Activated T-cell treated with anti-CD3 and anti-CD28 coated beads for 48 hours (primary cell): Measurements from ENCODE around the gene KCNH2.
"Not testable (repeated sequence)": the region's sequence is repeated elsewhere in the genome, so short reads cannot be mapped to it uniquely, and the experiment has no call there.

ENCODE experiments used
- DNase-seq: peaks from one replicate; pipeline ENCODE4 v3.0.0-alpha.2; 2020; ENCODE audit warnings: low read depth

KCNH2 gene, protein sequence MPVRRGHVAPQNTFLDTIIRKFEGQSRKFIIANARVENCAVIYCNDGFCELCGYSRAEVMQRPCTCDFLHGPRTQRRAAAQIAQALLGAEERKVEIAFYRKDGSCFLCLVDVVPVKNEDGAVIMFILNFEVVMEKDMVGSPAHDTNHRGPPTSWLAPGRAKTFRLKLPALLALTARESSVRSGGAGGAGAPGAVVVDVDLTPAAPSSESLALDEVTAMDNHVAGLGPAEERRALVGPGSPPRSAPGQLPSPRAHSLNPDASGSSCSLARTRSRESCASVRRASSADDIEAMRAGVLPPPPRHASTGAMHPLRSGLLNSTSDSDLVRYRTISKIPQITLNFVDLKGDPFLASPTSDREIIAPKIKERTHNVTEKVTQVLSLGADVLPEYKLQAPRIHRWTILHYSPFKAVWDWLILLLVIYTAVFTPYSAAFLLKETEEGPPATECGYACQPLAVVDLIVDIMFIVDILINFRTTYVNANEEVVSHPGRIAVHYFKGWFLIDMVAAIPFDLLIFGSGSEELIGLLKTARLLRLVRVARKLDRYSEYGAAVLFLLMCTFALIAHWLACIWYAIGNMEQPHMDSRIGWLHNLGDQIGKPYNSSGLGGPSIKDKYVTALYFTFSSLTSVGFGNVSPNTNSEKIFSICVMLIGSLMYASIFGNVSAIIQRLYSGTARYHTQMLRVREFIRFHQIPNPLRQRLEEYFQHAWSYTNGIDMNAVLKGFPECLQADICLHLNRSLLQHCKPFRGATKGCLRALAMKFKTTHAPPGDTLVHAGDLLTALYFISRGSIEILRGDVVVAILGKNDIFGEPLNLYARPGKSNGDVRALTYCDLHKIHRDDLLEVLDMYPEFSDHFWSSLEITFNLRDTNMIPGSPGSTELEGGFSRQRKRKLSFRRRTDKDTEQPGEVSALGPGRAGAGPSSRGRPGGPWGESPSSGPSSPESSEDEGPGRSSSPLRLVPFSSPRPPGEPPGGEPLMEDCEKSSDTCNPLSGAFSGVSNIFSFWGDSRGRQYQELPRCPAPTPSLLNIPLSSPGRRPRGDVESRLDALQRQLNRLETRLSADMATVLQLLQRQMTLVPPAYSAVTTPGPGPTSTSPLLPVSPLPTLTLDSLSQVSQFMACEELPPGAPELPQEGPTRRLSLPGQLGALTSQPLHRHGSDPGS

DNA sequence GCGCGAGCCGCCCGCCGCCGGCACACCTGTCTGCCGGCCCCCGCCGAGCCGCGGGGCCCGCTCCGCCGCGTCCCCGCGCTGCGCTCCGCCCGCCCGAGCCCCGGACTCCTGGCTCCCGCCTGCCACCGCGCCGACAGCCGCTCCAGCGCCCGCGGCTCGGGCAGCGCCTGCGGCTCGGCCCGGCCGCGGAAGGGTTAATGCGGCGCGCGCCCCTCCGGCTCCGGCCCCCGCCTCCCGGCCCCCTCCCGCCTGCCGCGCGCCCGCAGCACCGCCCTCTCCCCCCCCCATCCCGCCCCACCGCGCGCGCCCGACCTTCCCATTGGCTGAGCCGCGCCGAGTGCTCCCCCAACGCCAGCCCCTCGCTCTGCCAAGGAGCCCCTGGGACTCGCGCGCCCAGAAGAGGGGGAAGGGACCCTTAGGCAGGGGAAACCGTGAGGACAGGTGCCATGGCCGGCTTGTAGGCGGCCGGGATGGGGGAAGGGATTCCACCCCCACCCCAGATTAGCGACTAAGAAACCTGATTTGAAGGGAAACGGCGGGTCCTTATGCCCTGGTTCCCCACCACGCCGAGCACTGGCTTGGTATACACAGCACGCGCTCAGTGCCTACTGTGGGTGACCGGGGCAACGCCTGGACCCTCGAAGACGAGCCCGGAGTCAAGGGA is at the start of gene KCNH2:
TSS of gene KCNH2 (minus strand) at position 196 of the 664 bp plus-strand sequence. CDS start 408 bp downstream, outside the sequence.
- no peak for DNase-seq

DNA sequence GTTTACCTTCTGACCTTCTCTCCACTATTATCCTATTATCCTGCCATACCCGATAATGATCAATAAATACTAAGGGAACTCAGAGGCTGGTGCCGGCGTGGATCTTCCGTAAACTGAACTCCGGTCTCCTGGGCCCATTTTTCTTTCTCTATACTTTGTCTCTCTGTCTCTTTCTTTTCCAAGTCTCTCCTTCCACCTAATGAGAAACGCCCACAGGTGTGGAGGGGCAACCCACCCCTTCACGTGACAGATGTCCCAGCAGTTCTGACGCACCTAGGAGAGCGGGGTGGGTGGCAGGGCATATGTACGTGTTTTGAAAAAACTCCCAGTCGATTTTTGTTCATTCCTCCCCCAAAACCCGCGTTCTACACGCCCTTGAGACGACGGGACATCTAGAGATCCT is 49.6 kb upstream of the KCNH2 start:
- DNase-seq: not testable (repeated sequence)

DNA sequence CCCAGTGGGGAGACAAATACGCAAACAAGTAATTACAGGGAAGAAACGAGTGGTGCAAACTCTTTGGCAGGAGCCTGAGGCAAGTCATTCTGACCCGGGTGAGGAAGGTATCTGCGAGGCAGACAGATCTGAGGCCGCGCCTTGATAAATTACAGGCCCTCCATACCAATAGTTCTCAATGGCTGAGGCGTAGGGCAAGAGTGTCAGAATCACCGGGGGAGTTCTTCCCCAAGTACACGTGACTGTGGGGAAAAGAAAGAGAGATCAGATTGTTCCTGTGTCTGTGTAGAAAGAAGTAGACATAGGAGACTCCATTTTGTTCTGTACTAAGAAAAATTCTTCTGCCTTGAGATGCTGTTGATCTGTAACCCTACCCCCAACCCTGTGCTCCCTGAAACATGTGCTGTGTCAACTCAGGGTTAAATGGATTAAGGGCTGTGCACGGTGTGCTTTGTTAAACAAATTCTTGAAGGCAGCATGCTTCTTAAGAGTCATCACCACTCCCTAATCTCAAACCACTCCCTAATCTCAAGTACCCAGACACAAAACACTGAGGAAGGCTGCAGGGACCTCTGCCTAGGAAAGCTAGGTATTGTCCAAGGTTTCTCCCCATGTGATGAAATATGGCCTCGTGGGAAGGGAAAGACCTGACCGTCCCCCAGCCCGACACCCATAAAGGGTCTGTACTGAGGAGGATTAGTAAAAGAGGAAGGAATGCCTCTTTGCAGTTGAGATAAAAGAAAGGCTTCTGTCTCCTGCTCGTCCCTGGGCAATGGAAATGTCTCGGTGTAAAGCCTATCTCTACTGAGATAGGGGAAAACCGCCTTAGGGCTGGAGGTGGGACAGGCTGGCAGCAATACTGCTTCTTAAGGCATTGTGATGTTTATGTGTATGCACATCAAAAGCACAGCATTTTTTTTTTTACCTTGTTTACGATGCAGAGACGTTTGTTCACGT is 48.9 kb upstream of the KCNH2 start:
- not testable (repeated sequence) for DNase-seq

DNA sequence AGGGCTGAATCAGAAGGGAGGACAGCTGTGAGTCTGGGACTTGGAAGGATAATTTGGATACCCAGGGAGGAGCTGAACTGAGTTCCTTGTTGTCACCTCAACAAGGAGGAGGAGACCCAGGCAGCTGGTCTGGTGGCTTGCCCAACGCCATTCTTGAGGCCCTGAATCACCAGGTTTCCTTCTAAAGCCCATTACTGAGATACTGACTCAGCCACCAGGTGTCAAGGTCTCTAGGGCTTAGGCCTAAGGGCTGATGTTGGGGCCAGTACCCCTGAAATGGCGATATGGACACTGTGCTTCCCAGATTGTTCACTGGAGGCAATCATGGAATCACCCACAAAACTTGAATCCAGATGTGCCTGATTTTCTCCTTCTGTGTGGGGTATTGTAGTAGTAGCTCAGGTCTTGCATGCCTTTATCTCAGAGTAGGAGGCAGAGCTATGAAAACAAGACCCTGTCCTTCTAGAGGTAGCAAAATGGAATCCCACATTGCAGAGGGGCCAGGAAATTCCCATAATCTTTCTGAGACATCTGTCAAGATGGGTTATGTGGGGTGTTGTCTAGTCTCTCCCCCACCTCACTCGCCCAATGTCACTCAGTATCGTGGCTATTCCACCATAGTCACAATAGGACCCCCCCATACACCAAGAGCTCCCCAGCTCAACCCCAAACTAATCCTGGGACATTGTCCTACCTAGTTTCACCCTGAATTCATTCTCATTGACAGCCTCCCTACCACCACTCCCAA is 48.0 kb upstream of the KCNH2 start:
- no peak for DNase-seq

DNA sequence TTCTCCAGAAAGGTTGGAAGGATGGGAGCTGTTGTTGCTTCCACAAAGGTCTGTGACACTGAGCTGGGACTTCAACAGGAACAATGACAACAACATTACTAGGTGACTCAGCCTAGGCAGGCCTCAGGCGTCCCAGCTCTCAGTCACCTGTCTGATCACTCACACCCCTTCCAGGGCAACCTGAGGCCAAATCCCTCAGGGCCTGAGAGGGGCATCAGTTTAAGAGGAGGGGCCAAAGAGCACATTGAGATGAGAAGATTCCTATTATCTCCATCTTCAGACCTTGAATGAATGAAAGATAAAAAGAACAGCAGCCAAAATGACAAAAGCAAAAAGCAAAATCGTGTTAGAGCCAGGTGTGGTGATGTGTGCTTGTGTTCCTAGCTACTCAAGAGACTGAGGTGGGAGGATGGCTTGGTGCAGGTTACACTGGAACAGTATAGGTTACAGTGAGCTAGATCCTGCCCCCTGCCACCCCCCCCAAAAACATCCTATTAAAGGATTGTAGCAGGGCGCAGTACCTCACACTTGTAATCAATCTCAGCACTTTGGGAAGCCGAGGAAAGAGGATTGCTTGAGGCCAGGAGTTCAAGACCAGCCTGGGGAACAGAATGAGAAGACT is 46.4 kb upstream of the KCNH2 start, which contains the start of gene ATG9B:
TSS of gene ATG9B (minus strand) at position 60 of the 622 bp plus-strand sequence. CDS start 71 bp downstream, outside the sequence.
- DNase-seq: no peak

DNA sequence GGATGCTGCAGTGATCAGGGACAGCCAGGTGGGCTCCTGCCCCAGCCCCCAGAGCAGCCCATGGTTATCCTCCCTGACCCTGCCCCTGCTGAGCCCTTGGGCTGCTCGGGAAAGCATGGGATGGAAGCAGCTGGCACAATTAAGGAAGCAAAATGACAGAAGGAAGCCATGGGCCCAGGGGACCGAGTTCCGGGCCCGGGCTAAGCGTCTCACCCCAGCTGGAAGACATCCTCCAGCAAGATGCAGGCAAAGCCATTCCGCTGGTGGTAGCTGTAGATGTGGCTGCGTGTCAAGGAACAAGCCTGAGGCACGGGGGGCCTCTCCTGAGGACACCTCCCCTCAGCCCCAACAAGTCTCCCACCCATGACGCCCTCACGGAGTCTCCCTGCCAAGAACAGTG is 45.1 kb upstream of the KCNH2 start:
- no peak for DNase-seq

DNA sequence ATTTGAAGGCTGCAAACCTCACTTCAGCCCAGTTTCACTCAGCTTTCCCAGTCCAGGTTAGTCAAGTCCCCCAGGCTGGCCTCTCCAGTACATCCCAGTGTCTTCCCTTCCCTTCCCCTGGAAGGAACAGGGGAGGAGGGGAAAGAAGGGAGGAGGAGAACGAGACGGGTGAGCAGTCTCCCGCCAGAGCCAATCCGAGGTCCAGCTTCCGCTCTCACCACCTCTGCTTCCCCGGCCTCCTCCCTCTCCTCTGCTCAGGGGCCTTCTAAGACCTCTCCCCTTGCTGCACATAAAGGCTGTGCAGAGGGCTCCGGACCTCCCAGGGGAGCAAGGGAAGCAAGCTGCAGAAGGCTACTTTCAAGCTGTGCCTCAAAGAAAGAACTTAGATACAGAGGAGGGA is 42.1 kb upstream of the KCNH2 start:
- DNase-seq: no peak

DNA sequence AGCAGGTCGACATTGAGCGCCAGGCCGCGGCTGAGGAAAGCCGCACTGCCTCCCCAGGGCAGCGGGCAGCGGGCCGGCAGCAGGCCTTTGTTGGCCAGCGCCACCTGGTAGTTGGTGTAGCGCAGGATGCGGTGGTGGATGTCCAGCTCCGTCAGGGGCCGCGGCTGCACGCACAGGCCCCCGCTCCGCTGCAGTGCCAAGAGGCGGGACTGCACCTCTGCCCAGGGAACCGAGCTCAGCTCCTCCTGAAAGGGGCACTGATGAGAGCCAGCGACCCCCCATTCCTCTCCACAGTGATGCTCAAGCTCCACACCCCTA is 41.0 kb upstream of the KCNH2 start:
- no peak for DNase-seq

DNA sequence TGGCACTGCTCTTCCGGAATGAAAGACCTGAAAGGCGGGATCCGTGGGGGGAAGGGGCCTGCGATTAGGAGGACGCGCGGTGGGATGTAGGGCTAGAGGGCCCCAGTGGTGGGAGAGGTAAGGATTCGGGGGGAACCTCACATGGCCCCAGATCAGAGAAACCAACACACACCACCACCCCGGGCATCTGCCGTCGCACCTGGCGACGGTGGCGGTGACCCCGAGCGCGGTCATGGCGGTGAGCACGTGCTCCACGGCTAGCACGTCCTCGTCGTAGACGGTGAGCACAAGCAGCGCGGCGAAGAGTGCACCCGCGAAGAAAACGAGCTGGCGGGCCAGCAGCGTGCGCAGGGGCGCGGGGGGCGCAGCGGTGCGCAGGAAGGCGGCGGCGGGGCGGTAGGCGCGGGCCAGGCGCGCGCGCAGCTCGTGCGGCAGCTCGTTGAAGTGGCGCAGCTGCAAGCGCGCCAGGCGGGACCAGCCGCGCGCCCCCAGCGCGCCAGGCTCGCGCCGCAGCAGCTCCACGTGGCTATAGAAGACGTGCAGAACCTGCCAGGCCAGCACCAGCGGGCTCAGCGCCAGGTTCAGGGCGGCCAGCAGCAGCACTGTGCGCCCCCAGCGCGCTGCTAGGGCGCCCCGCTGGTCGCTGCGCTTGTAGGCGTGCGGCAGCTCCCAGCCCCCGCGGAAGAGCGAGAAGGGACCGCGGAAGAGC is 40.5 kb upstream of the KCNH2 start:
- DNase-seq: peak; percentile 54

DNA sequence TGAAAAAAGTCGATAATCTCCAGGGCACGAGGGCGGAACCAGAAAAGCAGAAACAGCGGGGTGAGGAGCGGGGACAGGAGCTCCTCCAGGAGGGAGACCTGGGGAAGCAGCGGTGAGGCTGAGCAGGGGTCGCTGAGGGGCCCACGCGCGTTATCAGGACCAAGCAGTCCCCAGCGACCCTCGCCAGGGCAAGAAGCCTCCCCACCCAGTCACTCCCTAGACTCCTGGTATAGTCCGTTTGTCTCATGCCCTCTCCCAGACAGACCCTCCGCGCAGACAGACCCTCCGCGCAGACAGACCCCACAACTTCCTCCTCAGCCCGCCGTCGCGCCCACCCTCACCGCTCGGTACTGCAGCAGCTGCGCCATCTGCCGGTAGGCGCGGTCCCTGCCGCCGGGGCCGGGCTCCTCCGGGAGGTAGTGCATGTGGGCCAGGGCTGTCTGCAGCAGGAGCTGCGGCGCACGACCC is 39.9 kb upstream of the KCNH2 start:
- DNase-seq: peak; percentile 85

DNA sequence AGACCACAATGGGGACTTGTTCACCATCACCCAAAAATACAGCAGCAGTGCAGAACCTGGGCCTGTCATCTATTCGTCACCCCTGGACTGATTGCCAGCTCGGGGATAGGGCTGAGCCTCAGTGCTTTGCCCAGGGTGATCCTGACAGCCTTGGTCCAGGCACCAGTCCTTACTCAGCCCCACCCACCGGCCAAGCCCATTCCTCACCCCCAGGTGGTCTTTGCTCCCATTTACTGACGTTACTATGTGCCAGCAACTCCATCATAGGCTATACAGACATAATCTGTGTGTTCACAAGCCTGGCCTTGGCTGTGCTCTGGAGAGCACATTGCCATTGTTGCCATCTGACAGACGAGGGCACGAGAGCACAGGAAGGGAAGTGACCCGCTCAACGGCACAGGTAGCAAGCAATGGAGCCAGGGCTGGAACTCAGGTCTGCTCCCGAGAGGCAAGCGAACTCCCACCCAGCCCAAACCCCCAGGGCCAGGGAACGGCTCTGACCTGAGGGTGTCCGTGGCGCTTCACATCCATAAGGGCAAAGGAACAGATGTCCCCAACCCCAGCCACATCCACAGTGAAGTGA is 39.3 kb upstream of the KCNH2 start:
- DNase-seq: no peak

DNA sequence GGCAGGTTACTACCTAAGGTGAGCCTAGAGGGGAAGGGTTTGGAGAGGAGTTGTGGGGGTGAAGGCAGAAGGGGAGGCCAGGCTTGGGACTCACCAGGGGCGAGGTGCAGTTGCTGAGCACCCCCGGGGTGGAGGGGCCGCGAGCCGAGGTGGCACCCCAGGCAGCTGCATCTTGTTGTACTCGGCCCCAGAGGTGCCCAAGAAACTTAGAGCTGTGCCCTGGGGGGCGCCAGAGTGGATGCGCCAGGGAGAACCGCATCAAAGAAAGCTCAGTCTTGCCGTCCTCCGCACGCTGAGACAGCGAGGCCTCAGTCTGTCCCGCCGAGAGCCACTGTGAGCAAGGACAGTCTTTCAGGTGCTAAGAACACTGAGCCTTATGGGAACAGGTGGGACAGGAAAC is 38.8 kb upstream of the KCNH2 start:
- no peak for DNase-seq

DNA sequence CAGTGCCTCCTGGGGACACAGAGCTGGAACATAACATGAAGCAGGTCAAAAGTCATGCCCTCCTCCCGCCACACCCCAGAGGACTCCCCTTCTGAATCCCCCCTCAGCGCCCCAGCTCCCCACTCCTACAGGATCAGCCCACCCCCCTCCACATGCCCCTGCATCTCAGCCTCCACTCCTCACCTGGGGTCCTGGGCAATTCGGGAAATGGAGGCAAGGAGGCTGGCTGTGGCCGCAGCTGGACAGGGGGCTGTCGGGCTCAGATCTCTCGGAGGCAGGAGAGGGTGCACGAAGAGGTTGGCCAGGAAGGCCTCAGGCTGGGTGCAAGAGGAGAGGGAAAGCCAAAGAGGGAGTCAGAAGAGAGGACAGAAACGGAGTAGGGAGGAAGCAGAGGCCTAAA is 38.4 kb upstream of the KCNH2 start:
- DNase-seq: no peak

DNA sequence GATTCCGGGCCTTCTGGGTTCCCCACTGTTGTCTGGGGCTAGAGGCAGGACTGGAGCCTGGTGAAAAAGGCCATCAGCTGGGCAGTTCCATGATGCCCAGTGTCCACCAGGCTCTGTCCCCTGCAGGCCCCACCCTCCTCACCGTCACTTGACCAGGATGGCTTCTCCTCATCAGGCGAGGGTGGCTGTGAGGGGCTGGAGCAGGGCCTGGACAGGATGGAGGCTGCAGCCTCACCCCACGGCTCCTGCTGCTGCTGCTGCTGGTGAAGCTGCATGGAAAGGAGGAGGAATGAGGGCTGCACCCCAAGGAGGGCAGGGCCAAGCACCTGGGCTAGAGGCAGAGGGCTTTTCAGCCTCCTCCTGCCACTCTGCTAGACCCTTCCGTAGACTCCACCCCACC is 37.8 kb upstream of the KCNH2 start:
- DNase-seq: no peak

DNA sequence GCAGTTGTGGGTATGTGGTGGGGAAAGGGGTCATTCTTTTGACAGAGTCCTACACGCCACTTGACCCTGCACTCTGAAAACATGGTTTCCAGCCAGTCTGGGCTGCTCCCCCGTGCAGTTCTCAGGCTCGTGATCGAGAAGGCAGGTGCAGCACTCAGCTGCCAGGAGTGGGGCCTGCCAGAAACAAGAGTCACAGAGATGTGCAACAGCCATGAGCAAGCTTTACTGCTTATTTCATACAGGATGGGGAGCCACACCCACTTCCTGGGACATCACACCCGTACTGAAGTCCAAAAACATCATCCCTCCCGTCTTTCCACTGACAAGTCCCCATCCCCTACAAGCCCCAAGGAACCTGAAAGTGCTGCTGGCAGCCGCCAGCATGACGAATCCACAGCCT is 36.8 kb upstream of the KCNH2 start:
- no peak for DNase-seq

DNA sequence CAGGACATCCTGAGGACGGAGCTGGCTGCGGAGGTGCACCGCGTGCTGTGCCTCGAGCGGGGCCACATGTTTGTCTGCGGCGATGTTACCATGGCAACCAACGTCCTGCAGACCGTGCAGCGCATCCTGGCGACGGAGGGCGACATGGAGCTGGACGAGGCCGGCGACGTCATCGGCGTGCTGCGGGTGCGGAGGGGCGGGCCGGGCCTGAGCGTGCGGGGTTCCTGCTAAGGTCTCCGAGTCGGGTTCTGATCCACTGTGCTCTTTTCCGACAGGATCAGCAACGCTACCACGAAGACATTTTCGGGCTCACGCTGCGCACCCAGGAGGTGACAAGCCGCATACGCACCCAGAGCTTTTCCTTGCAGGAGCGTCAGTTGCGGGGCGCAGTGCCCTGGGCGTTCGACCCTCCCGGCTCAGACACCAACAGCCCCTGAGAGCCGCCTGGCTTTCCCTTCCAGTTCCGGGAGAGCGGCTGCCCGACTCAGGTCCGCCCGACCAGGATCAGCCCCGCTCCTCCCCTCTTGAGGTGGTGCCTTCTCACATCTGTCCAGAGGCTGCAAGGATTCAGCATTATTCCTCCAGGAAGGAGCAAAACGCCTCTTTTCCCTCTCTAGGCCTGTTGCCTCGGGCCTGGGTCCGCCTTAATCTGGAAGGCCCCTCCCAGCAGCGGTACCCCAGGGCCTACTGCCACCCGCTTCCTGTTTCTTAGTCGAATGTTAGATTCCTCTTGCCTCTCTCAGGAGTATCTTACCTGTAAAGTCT is 35.8 kb upstream of the KCNH2 start:
- DNase-seq: peak; percentile 84

DNA sequence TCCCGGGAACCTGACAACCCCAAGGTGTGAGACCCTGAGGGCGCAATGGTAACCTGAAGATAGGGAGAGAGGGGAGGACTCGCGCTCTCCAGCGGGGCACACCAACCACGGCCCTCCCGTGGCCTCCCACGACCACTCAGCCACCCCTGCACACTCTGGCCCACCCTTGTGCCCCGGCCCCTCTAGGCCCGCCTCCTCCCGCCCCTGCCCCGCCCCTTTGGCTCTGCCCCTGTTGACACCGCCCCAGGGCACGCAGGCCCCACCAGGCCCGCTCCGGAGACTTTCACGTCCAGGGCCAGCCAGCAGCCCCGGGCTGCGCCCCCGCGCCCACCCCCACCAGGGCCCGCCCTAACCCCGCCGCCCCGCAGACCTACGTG is 35.2 kb upstream of the KCNH2 start:
- DNase-seq: no peak

DNA sequence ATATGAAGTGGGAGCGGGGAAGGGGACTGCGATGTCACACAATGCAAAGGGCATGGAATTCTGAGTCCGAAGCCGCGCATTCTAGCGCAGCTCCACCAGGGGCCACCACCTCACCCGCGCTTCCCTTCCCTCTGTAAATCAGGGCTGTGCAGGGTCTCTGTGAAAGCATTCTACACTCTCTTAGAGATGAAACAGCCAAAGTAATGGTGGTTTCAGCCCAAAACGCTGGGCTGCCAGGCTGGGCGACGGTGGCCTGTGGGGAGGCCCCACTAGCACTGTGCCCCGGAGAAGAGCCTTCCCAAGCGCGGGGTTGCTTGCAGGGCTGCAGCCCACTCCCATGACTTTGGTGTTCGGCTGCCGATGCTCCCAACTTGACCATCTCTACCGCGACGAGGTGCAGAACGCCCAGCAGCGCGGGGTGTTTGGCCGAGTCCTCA is 34.8 kb upstream of the KCNH2 start:
- no peak for DNase-seq
